ENCODE results near the gene C16orf87.

DNA sequence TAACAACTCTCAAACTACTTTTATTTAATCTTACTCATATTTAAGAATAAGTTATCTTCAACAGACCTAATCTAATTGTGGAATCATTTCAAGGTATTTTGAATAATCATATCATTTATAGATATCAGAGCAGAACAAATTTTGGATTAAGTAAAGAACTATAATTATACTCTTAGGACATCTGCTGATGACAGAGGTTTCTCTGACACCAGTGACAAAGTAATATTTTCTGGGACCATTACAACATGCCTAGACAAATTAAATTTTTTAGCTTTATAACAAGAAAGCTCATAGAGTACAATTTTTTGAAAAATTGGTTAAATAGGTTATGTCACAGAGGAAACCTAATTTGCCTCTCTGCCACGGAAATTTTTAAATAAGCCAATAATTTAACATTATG lies 30.5 kb downstream of the C16orf87 start:
- TF ChIP-seq POLR2A (IDR thresholded peaks at IDR 0.05) (no peak), CTCF (IDR thresholded peaks at IDR 0.05) (no peak), EP300 (IDR thresholded peaks at IDR 0.05) (no peak)

Measured in stomach (tissue), 4 donors.